ENCODE measurements around the gene RAPGEF6. TPM values are rescaled to one million over a fixed set of nuclear protein-coding genes. Genes with fewer than 3 reads are reported as not detected.

Gene RAPGEF6
- total and polyA plus RNA-seq, 9 of the 15 experiments (the other 6 are each of a cell fraction or from before 2014, with no cell fraction given): 2.7 to 23.4 (median 12.7) TPM

DNA sequence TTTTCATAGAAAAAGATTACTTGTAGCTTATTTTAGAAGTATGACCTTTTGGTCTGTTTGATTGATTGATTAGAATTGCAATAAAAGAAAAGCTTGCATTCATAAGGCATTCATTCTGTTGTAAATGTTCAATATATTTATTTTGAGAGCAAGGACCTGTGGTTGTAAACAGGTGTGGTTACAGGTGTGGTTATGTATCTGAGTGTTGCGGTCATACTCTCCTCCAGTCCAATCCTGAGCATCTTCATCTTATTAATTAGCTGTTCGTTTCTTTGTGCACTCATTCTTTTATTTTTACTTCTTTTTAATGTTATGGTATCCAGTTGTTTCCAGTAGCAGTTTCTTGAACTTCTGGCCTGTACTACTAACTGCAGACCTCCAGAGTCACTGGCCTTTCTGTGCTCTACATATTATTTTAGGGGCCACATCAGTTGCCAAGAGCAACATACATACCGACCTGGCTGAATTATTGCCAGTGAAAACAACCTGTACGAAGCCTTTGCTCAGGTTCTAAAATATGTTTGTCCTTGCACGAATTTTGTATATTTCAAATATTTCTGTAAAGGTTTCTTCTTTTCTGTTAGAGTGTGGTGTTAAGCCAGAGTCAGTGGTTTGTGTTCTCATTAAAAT, 242.4 kb downstream of the RAPGEF6 start:
- no peak overlapping the region for H3K27ac ChIP-seq (ENCODE audit: extremely low read depth, low read depth, low read length)
- H3K79me2 ChIP-seq (ENCODE audit: control insufficient read depth, insufficient read depth, low read length): no peaks in the 10 kb centered on the region
- ATAC-seq (no peak), FAIRE-seq (no peak), DNase-seq (ENCODE audit: extremely low read depth in 1 of 4, low spot score in 3 of 4) (no peak)
- in situ Hi-C loops (cut with MboI): loop anchor here (25.0 kb wide), 1 partner anchor 505 kb away; no protein-coding TSS in a partner anchor
- H3K27me3 ChIP-seq (ENCODE audit: control insufficient read depth in 2 of 2, insufficient read depth in 2 of 2, low read length in 2 of 2): no peaks in the 10 kb centered on the region
- H3K9ac ChIP-seq (ENCODE audit: insufficient read depth in 1 of 2, low read depth in 2 of 2, low read length in 2 of 2): no peak overlapping the region
- no peak for TF ChIP-seq SP2 (IDR thresholded peaks at IDR 0.05; ENCODE audit: extremely low read depth, low read depth, low read length, poor library complexity, severe bottlenecking)
- no peak for TF ChIP-seq MCM5 (IDR thresholded peaks at IDR 0.05; ENCODE audit: low read depth)
- TF ChIP-seq, protein P1, sequence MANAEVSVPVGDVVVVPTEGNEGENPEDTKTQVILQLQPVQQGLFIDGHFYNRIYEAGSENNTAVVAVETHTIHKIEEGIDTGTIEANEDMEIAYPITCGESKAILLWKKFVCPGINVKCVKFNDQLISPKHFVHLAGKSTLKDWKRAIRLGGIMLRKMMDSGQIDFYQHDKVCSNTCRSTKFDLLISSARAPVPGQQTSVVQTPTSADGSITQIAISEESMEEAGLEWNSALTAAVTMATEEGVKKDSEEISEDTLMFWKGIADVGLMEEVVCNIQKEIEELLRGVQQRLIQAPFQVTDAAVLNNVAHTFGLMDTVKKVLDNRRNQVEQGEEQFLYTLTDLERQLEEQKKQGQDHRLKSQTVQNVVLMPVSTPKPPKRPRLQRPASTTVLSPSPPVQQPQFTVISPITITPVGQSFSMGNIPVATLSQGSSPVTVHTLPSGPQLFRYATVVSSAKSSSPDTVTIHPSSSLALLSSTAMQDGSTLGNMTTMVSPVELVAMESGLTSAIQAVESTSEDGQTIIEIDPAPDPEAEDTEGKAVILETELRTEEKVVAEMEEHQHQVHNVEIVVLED (CRISPR knock-in tag; IDR thresholded peaks at IDR 0.05): no peak
- no peak for TF ChIP-seq DACH1 (IDR thresholded peaks at IDR 0.05; ENCODE audit: partially characterized antibody)
- TF ChIP-seq, protein P2, sequence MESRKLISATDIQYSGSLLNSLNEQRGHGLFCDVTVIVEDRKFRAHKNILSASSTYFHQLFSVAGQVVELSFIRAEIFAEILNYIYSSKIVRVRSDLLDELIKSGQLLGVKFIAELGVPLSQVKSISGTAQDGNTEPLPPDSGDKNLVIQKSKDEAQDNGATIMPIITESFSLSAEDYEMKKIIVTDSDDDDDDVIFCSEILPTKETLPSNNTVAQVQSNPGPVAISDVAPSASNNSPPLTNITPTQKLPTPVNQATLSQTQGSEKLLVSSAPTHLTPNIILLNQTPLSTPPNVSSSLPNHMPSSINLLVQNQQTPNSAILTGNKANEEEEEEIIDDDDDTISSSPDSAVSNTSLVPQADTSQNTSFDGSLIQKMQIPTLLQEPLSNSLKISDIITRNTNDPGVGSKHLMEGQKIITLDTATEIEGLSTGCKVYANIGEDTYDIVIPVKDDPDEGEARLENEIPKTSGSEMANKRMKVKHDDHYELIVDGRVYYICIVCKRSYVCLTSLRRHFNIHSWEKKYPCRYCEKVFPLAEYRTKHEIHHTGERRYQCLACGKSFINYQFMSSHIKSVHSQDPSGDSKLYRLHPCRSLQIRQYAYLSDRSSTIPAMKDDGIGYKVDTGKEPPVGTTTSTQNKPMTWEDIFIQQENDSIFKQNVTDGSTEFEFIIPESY (CRISPR knock-in tag; IDR thresholded peaks at IDR 0.05): no peak
- TF ChIP-seq PRPF4 (IDR thresholded peaks at IDR 0.05; ENCODE audit: insufficient read depth, low read depth, low read length, poor library complexity, severe bottlenecking): no peak
- H2AFZ ChIP-seq (ENCODE audit: low read depth, low read length): no peak overlapping the region
- H3K4me2 ChIP-seq (ENCODE audit: insufficient read depth, low read length): no peak overlapping the region
- no peaks in the 10 kb centered on the region for H3K4me1 ChIP-seq (replicated peaks in 1 of 2; ENCODE audit: control insufficient read depth in 2 of 2, insufficient read depth in 2 of 2, low read length in 2 of 2)
- POLR2A ChIA-PET: no interaction called here
- no peak overlapping the region for H3K4me3 ChIP-seq
- no peaks in the 10 kb centered on the region for H3K9me3 ChIP-seq (replicated peaks; ENCODE audit: control insufficient read depth, insufficient read depth, low read depth, low read length)
- 71% methylated on average over 5 of the region's 5 CpGs for WGBS (ENCODE audit: insufficient coverage, low coverage, missing lambda C conversion rate)
- no TSS peak for BruUV-seq (replicated peaks)
- intact Hi-C loops (cut with micrococcal nuclease): no loop called here
- no peaks in the 10 kb centered on the region for H4K20me1 ChIP-seq (replicated peaks; ENCODE audit: control insufficient read depth, insufficient read depth, low read length)
- H3K9me1 ChIP-seq (ENCODE audit: control insufficient read depth, insufficient read depth, low read length): no peaks in the 10 kb centered on the region
- CTCF ChIA-PET (ENCODE audit: low intra/inter-chr PET ratio): no interaction called here
- peaks cover 93% of the 10 kb centered on the region for H3K36me3 ChIP-seq (ENCODE audit: control insufficient read depth, insufficient read depth, low read length)

All from K562 (cell line).